ENCODE data around the gene TSR3.

DNA sequence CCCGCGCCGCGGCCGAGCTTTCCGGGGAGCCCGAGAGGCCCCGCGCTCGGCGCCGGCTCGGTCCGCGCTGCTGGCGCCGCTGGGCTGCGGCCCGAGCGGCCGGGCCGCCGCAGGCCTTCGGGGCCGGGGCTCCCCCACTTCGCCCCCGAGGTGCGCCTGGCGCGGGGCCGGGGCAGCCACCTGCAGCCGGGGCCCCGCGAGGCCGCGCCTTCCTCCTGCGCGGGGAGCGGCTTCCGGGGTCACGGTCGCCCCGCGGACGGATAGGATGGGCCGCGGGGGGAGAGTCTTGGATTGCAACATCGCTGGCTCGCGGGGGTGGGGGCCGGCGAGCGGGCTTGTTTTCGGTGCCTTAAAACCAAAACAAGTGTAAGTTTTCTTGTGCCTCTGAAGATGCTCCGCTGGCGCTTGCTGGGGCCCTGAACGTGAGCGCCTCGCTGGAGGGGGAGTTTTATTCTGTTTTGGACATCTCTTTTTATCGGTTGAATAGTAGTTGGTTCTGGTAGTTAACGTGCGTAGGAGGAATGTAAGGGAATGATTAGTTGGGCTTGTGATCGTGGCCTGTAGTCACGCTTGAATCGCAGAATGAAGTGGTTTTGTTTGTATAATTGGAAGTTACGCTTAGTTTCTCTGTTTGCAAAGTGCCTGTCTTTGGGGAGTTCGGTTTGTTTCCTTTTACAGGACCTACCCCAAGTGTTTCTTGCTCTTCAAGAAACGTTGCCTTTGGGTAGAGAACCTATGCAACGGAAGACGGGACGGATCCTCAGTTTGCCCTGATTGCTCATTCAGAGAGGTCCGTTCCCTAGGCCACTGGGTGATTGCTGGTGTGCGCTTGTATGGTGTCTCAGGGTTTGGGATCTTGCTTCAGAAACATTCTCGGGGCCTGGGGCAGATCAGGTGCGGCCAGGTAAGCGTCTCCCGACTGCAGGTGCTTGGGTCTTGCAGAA lies 41.5 kb downstream of the TSR3 start:
- TF ChIP-seq, protein P1, sequence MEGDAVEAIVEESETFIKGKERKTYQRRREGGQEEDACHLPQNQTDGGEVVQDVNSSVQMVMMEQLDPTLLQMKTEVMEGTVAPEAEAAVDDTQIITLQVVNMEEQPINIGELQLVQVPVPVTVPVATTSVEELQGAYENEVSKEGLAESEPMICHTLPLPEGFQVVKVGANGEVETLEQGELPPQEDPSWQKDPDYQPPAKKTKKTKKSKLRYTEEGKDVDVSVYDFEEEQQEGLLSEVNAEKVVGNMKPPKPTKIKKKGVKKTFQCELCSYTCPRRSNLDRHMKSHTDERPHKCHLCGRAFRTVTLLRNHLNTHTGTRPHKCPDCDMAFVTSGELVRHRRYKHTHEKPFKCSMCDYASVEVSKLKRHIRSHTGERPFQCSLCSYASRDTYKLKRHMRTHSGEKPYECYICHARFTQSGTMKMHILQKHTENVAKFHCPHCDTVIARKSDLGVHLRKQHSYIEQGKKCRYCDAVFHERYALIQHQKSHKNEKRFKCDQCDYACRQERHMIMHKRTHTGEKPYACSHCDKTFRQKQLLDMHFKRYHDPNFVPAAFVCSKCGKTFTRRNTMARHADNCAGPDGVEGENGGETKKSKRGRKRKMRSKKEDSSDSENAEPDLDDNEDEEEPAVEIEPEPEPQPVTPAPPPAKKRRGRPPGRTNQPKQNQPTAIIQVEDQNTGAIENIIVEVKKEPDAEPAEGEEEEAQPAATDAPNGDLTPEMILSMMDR (conservative IDR thresholded peaks at IDR 0.05; ENCODE audit: low read depth, low read length), result no peak
- TF ChIP-seq EZH2 (IDR thresholded peaks at IDR 0.05; ENCODE audit: low read length, unreplicated experiment), result no peak
